K562 (cell line): ENCODE results near the gene SH3BGRL3. TPM values are rescaled to one million over a fixed set of nuclear protein-coding genes. Genes with fewer than 3 reads are reported as not detected.

Experiments
- BRD9 ChIP-seq: fragments of 450-650 bp; IDR thresholded peaks from 2 replicates; pipeline ENCODE4 v1.6.1; 2018; ENCODE audit warnings: low read depth; ENCODE audit not compliant: partially characterized antibody
- EZH2 ChIP-seq: IDR thresholded peaks from 2 replicates; pipeline ENCODE4 v1.6.1; 2012; ENCODE audit warnings: low read depth, mild to moderate bottlenecking, inconsistent platforms, low read length, borderline replicate concordance
- FOXK2 ChIP-seq, 2 experiments: fragments of 450-650 bp; IDR thresholded peaks in 1 of 2; conservative IDR thresholded peaks in 1 of 2; 2 replicates each; pipeline ENCODE4 v1.6.1; 2016; ENCODE audit warnings: low read depth in 2 of 2, mild to moderate bottlenecking in 1 of 2
- HDAC3 ChIP-seq: fragments of 450-650 bp; IDR thresholded peaks from 2 replicates; pipeline ENCODE4 v1.6.1; 2018; ENCODE audit warnings: borderline replicate concordance, mild to moderate bottlenecking, moderate library complexity; ENCODE audit not compliant: partially characterized antibody
- KAT7 ChIP-seq: sonication (generic); formaldehyde crosslinking; IDR thresholded peaks from 2 replicates; pipeline ENCODE4 v1.8.0; 2022; ENCODE audit warnings: missing genetic modification reagents, mild to moderate bottlenecking, borderline replicate concordance
- NCOA1 ChIP-seq: fragments of 450-650 bp; IDR thresholded peaks from 2 replicates; pipeline ENCODE4 v1.6.1; 2016; ENCODE audit warnings: low read depth
- NR4A1 ChIP-seq, 2 experiments: fragments of 250-450 bp in 1 of 2; fragments of 450-650 bp in 1 of 2; sonication (Bioruptor Pico) in 1 of 2; IDR thresholded peaks; 2 replicates each; pipeline versions ENCODE4 v1.4.0 to v1.6.1; 2016 to 2020; ENCODE audit warnings: mild to moderate bottlenecking in 2 of 2, missing compliant biosample characterization in 1 of 2, missing genetic modification characterization in 1 of 2, moderate library complexity in 1 of 2
- PHTF2 ChIP-seq: fragments of 250-450 bp; sonication (Bioruptor Pico); IDR thresholded peaks from 2 replicates; pipeline ENCODE4 v1.5.0; 2021; ENCODE audit warnings: mild to moderate bottlenecking
- POLR2G ChIP-seq: fragments of 200-400 bp; formaldehyde crosslinking; IDR thresholded peaks from 2 replicates; pipeline ENCODE4 v1.6.1; 2017; ENCODE audit warnings: low read depth, mild to moderate bottlenecking, antibody characterized with exemption, low read length, moderate library complexity
- RBFOX2 ChIP-seq: fragments of 200-400 bp; formaldehyde crosslinking; IDR thresholded peaks from 2 replicates; pipeline ENCODE4 v1.6.1; 2017; ENCODE audit warnings: low read depth, mild to moderate bottlenecking, low read length, moderate library complexity
- SAFB2 ChIP-seq: fragments of 200-400 bp; formaldehyde crosslinking; IDR thresholded peaks from 2 replicates; pipeline ENCODE4 v1.6.1; 2018; ENCODE audit warnings: borderline replicate concordance, low read length, low read depth, moderate library complexity; ENCODE audit not compliant: severe bottlenecking
- SLC30A9 ChIP-seq: fragments of 250-450 bp; sonication (Bioruptor Pico); IDR thresholded peaks from 2 replicates; pipeline ENCODE4 v1.8.0; 2022; ENCODE audit warnings: mild to moderate bottlenecking, moderate library complexity
- SNRNP70 ChIP-seq: fragments of 200-400 bp; formaldehyde crosslinking; optimal IDR thresholded peaks from 2 replicates; pipeline ENCODE3; 2017; ENCODE audit warnings: low read depth, low read length
- TARDBP ChIP-seq: fragments of 450-650 bp; IDR thresholded peaks from 2 replicates; pipeline ENCODE4 v1.6.1; 2016
- XRCC3 ChIP-seq: fragments of 450-650 bp; IDR thresholded peaks from 2 replicates; pipeline ENCODE4 v1.6.1; 2017; ENCODE audit warnings: mild to moderate bottlenecking, moderate library complexity
- ZBTB11 ChIP-seq, 3 experiments: fragments of 200-800 bp in 1 of 3; fragments of 250-450 bp in 1 of 3; fragments of 450-650 bp in 1 of 3; sonication (Bioruptor Pico) in 1 of 3; sonication (Bioruptor generic) in 1 of 3; formaldehyde crosslinking in 1 of 3; IDR thresholded peaks; 2 replicates each; pipeline versions ENCODE4 v1.6.1 to v1.8.0; 2016 to 2022; ENCODE audit warnings: mild to moderate bottlenecking in 2 of 3, missing genetic modification characterization in 2 of 3, missing compliant biosample characterization in 1 of 3, moderate library complexity in 1 of 3
- ZC3H4 ChIP-seq: sonication (generic); formaldehyde crosslinking; IDR thresholded peaks from 2 replicates; pipeline ENCODE4 v1.9.0; 2021; ENCODE audit warnings: missing genetic modification reagents, borderline replicate concordance
- ZNF134 ChIP-seq: fragments of 250-450 bp; sonication (Bioruptor Pico); conservative IDR thresholded peaks from 2 replicates; pipeline ENCODE4 v1.4.0; 2020
- ZNF212 ChIP-seq: fragments of 450-650 bp; formaldehyde crosslinking; IDR thresholded peaks from 2 replicates; pipeline ENCODE4 v1.4.0; 2020; ENCODE audit warnings: mild to moderate bottlenecking
- ZNF263 ChIP-seq: sonication (generic); formaldehyde crosslinking; IDR thresholded peaks from 2 replicates; pipeline ENCODE4 v1.8.0; 2022; ENCODE audit warnings: mild to moderate bottlenecking, missing genetic modification reagents, borderline replicate concordance
- ZNF444 ChIP-seq: fragments of 250-450 bp; sonication (Bioruptor Pico); IDR thresholded peaks from 2 replicates; pipeline ENCODE4 v1.4.0; 2020; ENCODE audit warnings: mild to moderate bottlenecking, moderate library complexity
- ZNF449 ChIP-seq: fragments of 250-450 bp; sonication (Bioruptor Pico); IDR thresholded peaks from 2 replicates; pipeline ENCODE4 v1.8.0; 2022; ENCODE audit warnings: moderate library complexity, mild to moderate bottlenecking, inconsistent platforms
- ZNF695 ChIP-seq: fragments of 450-650 bp; formaldehyde crosslinking; IDR thresholded peaks from 2 replicates; pipeline ENCODE4 v1.4.0; 2020; ENCODE audit warnings: mild to moderate bottlenecking, moderate library complexity
- polyA plus RNA-seq, 8 experiments: library from polyadenylated mRNA; depleted of rRNA in 4 of 8; stranded (reverse) in 5 of 8; unstranded in 3 of 8; fragments of >200 nt; fragmentation: Nextera tagmentation in 2 of 8; fragmentation: Illumina TruSeq in 1 of 8; extraction: Ambion mirVana in 2 of 8; extraction: Trizol in 1 of 8; gene quantifications; 2 replicates each; pipeline versions ENCODE4 v1.2.1 to v1.2.3, GENCODE V29; 2011 to 2014; ENCODE audit warnings: inconsistent platforms in 1 of 8, missing spikeins in 1 of 8
- total RNA-seq, 7 experiments: library from RNA; depleted of rRNA in 6 of 7; stranded (reverse); fragments of >200 nt in 6 of 7; fragmentation: Illumina TruSeq in 2 of 7; extraction: Trizol in 2 of 7; gene quantifications; 2 replicates each; pipeline versions ENCODE4 v1.2.1 to v1.2.3, GENCODE V29; 2011 to 2021; ENCODE audit warnings: low replicate concordance in 1 of 7

SH3BGRL3 gene
- total and polyA plus RNA-seq, 9 of the 15 experiments (the other 6 are each of a cell fraction or from before 2014, with no cell fraction given): 30.3 to 140 (median 54.2) TPM

GRCh38 chr1:26306290-26307229, 26.7 kb downstream of the SH3BGRL3 start, which contains the start of gene UBXN11 (continued):
- no peak for TF ChIP-seq NR4A1 (CRISPR knock-in tag; IDR thresholded peaks at IDR 0.05)
- no peak for TF ChIP-seq NR4A1 (tag; IDR thresholded peaks at IDR 0.05)
- no peak for TF ChIP-seq BRD9
- no peak for TF ChIP-seq SNRNP70
- no peak for TF ChIP-seq ZNF695 (CRISPR knock-in tag)
- peak; percentile 80 to 89 for TF ChIP-seq FOXK2 (conservative IDR thresholded peaks at IDR 0.05 in 1 of 2, IDR thresholded peaks at IDR 0.05 in 1 of 2; ENCODE audit: low read depth in 2 of 2)
- TF ChIP-seq ZC3H4: no peak; the same call in 1 of the 2 replicates
- TF ChIP-seq ZNF263: peak; percentile 76; the same call in 1 of the 2 replicates
- no peak for TF ChIP-seq XRCC3
- no peak for TF ChIP-seq EZH2
- no peak for TF ChIP-seq PHTF2
- TF ChIP-seq TARDBP: peak; percentile 24; the same call in 1 of the 2 replicates
- TF ChIP-seq ZNF134 (CRISPR knock-in tag): no peak
- no peak for TF ChIP-seq ZBTB11 (CRISPR knock-in tag; IDR thresholded peaks at IDR 0.05)
- no peak for TF ChIP-seq SLC30A9 (CRISPR knock-in tag)
- TF ChIP-seq KAT7 (CRISPR knock-in tag): 0 out of 2 replicates have a peak, but pooled peaks have one; percentile 75
- no peak for TF ChIP-seq ZNF444
- peak; percentile 81 for TF ChIP-seq POLR2G
- TF ChIP-seq RBFOX2: peak; percentile 79
- no peak for TF ChIP-seq NCOA1
- no peak for TF ChIP-seq HDAC3
- no peak for TF ChIP-seq SAFB2
- TF ChIP-seq ZNF449 (CRISPR knock-in tag): no peak
- no peak for TF ChIP-seq ZNF212
